ENCODE results near the gene DOK7.

DNA sequence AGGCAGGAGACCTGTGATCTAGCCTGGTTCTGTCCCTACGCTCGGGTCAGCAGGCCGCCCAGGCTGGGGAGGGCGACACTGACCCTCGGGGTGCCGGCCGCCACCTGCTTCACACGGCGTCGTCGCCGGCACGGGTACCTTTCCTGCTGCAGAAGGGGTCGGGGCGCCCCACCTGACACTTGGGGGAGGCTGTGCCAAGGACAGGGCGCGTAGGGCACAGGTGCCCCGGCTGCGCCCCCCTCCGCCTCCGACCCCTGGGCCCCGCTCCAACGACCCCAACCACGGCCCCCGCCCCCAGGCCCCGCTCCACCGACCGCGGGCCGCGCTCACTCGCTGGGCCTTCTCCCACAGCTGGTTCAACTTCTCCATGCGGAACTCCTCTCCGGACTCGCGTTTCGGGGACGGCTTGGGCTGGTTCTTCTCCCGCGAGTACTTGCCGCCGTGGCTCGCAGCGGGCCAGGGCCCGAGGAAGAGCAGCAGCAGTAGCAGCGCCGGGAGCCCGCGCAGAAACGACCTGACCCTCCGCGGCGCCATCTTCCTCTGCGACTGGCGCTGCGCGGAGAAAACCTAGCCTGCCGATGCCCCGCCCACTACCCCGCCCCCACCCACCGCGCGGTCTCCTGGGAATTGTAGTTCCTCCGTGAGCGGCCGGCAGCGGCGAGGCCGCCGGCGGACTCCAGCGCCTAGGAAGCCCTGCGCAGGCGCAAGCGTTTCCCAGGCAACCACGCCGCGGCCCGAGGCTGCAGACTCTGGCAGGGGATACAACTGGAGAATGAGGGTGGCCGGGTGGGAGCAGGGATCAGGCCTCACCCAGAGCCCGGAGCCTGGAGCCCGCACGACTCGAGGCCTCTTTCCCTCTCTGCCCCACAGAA, 69.0 kb downstream of the DOK7 start, which contains the start of gene LRPAP1:
- TF ChIP-seq, protein P1, sequence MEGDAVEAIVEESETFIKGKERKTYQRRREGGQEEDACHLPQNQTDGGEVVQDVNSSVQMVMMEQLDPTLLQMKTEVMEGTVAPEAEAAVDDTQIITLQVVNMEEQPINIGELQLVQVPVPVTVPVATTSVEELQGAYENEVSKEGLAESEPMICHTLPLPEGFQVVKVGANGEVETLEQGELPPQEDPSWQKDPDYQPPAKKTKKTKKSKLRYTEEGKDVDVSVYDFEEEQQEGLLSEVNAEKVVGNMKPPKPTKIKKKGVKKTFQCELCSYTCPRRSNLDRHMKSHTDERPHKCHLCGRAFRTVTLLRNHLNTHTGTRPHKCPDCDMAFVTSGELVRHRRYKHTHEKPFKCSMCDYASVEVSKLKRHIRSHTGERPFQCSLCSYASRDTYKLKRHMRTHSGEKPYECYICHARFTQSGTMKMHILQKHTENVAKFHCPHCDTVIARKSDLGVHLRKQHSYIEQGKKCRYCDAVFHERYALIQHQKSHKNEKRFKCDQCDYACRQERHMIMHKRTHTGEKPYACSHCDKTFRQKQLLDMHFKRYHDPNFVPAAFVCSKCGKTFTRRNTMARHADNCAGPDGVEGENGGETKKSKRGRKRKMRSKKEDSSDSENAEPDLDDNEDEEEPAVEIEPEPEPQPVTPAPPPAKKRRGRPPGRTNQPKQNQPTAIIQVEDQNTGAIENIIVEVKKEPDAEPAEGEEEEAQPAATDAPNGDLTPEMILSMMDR (IDR thresholded peaks at IDR 0.05; ENCODE audit: borderline replicate concordance, extremely low read depth, low read length, poor library complexity, severe bottlenecking) = no peak
- no peak for TF ChIP-seq EZH2 (IDR thresholded peaks at IDR 0.05; ENCODE audit: borderline replicate concordance, low read depth, low read length, severe bottlenecking)
